Cardiac muscle cell (in vitro differentiated cells and primary cell): ENCODE measurements around the gene MED12L. TPM values are rescaled to one million over a fixed set of nuclear protein-coding genes. Genes with fewer than 3 reads are reported as not detected.

Source experiments
- DNase-seq, 2 donors: peaks; one replicate each; pipeline versions ENCODE4 v3.0.0 to v3.0.0-alpha.2; 2010 to 2017; ENCODE audit warnings: low read depth in 1 of 2, low spot score in 1 of 2
- H3K27ac ChIP-seq: fragments of 200-600 bp; sonication (generic); 2 replicates; pipeline ENCODE4 v1.5.1; 2016
- H3K27me3 ChIP-seq: fragments of 200-600 bp; sonication (generic); 2 replicates; pipeline ENCODE4 v1.6.0; 2016; ENCODE audit warnings: control low read depth
- H3K36me3 ChIP-seq: fragments of 200-600 bp; sonication (generic); 2 replicates; pipeline ENCODE4 v1.5.1; 2016; ENCODE audit warnings: control low read depth
- H3K4me1 ChIP-seq: fragments of 200-600 bp; sonication (generic); 2 replicates; pipeline ENCODE4 v1.8.1; 2017; ENCODE audit warnings: low read depth, mild to moderate bottlenecking, mixed run types
- H3K4me3 ChIP-seq: fragments of 200-600 bp; sonication (generic); 2 replicates; pipeline ENCODE4 v1.5.1; 2016; ENCODE audit warnings: mild to moderate bottlenecking
- H3K9me3 ChIP-seq: fragments of 200-600 bp; sonication (generic); 2 replicates; pipeline ENCODE4 v1.5.1; 2017; ENCODE audit warnings: low read depth, mild to moderate bottlenecking, control low read depth
- polyA plus RNA-seq: library from polyadenylated mRNA; unstranded; fragments of >200 nt; fragmentation: Nextera tagmentation; extraction: Ambion mirVana; gene quantifications from 2 replicates; pipeline ENCODE4 v1.2.1, GENCODE V29; 2016
- total RNA-seq: library from RNA; depleted of rRNA; stranded (reverse); fragments of >200 nt; gene quantifications from 2 replicates; pipeline ENCODE4 v1.2.3, GENCODE V29; 2016
- TF ChIP-seq, protein P1 (sequence below): IDR thresholded peaks from 2 replicates; pipeline ENCODE4 v1.5.1; 2012; ENCODE audit warnings: low read depth, mild to moderate bottlenecking, low read length

MED12L gene
- total and polyA plus RNA-seq, 2 experiments from 2014 or later, result 1.9 to 6.9 TPM

DNA sequence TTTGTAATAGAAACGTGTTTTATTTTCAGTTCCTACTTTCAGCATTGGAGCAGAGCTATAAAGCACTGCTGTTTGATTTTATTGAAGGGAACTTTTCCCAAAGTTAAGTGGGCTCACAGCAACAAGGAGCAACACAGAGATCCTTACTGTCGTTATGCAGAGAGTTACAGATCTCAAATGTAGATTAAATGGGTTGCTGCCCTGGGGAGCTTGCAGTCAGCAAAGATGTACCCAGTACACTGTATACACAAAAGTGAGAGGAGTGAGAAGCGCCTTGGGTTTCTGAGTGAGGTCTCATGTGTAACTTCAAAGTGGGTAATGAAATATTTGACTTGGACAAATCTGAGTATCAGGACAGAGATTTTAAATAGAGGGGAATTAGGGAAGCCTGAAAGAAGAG, 47.7 kb downstream of the MED12L start:
- Histone ChIP-seq H3K36me3 (no peaks in the 10 kb centered on the region), H3K9me3 (no peaks in the 10 kb centered on the region), H3K4me3 (no peak overlapping the region), H3K4me1 (no peaks in the 10 kb centered on the region), H3K27ac (no peak overlapping the region), H3K27me3 (no peaks in the 10 kb centered on the region)
- DNase-seq, result no peak
- TF ChIP-seq, protein P1, sequence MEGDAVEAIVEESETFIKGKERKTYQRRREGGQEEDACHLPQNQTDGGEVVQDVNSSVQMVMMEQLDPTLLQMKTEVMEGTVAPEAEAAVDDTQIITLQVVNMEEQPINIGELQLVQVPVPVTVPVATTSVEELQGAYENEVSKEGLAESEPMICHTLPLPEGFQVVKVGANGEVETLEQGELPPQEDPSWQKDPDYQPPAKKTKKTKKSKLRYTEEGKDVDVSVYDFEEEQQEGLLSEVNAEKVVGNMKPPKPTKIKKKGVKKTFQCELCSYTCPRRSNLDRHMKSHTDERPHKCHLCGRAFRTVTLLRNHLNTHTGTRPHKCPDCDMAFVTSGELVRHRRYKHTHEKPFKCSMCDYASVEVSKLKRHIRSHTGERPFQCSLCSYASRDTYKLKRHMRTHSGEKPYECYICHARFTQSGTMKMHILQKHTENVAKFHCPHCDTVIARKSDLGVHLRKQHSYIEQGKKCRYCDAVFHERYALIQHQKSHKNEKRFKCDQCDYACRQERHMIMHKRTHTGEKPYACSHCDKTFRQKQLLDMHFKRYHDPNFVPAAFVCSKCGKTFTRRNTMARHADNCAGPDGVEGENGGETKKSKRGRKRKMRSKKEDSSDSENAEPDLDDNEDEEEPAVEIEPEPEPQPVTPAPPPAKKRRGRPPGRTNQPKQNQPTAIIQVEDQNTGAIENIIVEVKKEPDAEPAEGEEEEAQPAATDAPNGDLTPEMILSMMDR, result no peak

GRCh38 chr3:151133917-151134450, 48.5 kb downstream of the MED12L start:
- H3K4me3 ChIP-seq, result no peak overlapping the region
- H3K36me3 ChIP-seq, result no peaks in the 10 kb centered on the region
- TF ChIP-seq, protein P1, result no peak
- no peak overlapping the region for H3K27ac ChIP-seq
- H3K27me3 ChIP-seq, result no peaks in the 10 kb centered on the region
- no peak for DNase-seq
- H3K9me3 ChIP-seq, result no peaks in the 10 kb centered on the region
- H3K4me1 ChIP-seq, result no peaks in the 10 kb centered on the region

DNA sequence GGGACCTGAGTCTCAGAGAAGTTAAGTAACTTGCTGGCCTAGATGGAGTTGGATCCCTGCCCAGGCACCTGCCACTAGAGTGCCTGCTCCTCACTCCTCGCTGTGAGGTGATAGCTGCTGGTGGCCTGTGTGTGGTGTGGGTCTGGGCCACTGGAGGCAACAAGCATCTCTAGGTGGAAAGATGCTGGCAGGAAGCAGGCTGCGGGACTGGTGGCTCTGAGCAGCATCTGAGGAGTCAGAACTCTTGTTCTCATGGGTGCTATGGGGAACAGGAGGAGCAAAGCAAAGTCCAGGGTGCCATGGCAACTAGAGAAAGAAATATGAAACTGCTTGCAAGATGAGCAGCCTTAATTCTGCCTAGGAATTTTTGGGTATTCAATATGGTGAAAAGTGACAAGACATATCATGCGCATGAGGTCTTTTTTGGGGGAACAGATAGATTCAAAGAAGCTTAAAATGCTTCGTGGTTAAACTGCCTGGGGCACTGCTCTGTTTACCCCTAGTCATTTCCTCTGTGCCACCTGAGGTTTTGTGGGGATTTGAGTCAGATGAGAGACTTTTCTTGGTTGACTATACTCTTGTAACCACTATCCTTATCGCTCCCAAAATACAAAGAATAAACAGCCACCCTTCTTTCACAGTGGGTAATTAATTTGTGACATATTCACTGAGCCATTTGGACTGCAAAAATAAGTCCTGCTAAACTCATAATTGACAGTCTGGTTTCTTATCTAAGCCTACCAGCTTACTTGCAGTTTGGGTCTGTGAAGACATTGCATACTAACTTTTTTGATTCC, 50.3 kb downstream of the MED12L start:
- H3K9me3 ChIP-seq, result no peaks in the 10 kb centered on the region
- no peak overlapping the region for H3K4me3 ChIP-seq
- H3K4me1 ChIP-seq, result no peaks in the 10 kb centered on the region
- no peaks in the 10 kb centered on the region for H3K36me3 ChIP-seq
- H3K27me3 ChIP-seq, result no peaks in the 10 kb centered on the region
- DNase-seq, result peak in 1 of 2 donors; percentile 15
- TF ChIP-seq, protein P1, result no peak
- no peak overlapping the region for H3K27ac ChIP-seq

DNA sequence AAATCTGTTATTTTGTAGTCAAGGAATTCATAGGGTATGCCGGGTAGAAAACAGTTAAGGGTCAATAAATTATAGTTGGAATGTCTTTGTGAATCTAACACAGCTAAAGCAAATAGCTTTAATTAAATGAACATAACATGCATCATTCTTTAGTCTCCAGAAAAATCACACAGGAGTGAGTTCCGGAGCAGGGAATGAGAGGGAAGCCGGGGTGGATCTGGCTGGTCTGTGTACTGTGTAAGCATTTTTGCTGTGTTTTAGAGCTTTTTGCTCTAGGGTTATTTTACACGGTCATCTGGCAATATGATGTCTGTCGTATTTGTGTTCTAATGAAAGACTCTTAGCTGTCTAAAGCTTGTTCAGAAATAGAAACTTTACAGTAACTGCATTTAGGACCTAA, 57.5 kb downstream of the MED12L start:
- no peak overlapping the region for H3K27ac ChIP-seq
- no peak overlapping the region for H3K4me3 ChIP-seq
- H3K4me1 ChIP-seq, result no peaks in the 10 kb centered on the region
- H3K9me3 ChIP-seq, result no peaks in the 10 kb centered on the region
- no peaks in the 10 kb centered on the region for H3K36me3 ChIP-seq
- TF ChIP-seq, protein P1, result no peak
- H3K27me3 ChIP-seq, result no peaks in the 10 kb centered on the region
- DNase-seq, result no peak

- no peaks in the 10 kb centered on the region for H3K9me3 ChIP-seq
- TF ChIP-seq, protein P1, result no peak
- H3K36me3 ChIP-seq, result no peaks in the 10 kb centered on the region
- DNase-seq, result no peak
- H3K4me3 ChIP-seq, result no peak overlapping the region
- no peak overlapping the region for H3K27ac ChIP-seq
- H3K27me3 ChIP-seq, result no peaks in the 10 kb centered on the region
- H3K4me1 ChIP-seq, result no peaks in the 10 kb centered on the region
Observed at GRCh38 chr3:151144016-151144415, 58.6 kb downstream of the MED12L start.
